ENCODE data around the gene MGLL.

MGLL gene

DNA sequence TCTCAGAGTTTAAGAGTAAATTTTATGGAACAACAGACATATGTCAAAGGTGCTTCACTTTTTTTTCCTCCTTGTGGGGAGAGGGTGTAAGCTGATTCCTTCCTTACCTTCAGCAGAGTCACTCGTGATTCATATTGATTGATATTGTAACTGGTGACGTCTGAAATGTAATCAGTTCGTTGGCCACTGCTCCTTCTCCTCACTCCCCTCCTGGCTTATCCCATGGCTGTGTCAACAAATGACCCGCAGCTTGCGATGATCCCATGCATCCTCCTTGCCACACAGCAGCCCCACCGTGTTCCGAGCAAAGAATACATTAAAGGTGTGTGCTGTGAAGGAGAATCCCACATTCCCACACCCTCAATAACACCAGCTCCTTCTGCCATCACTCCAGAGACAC, 7.3 kb downstream of the MGLL start:
- Histone ChIP-seq H3K4me1 (ENCODE audit: low read length) (peaks cover 10% of the 10 kb centered on the region), H3K4me2 (ENCODE audit: low read length) (no peak overlapping the region), H3K27me3 (ENCODE audit: low read depth, low read length) (no peaks in the 10 kb centered on the region), H3K36me3 (replicated peaks; ENCODE audit: low read depth, low read length) (peaks cover 97% of the 10 kb centered on the region), H3K27ac (ENCODE audit: low read length) (no peak overlapping the region), H3K9me3 (ENCODE audit: insufficient read depth, low read length) (no peaks in the 10 kb centered on the region), H2AFZ (ENCODE audit: low read depth, low read length) (no peak overlapping the region), H3K4me3 (ENCODE audit: low read length) (no peak overlapping the region), H3K79me2 (ENCODE audit: low read length) (peaks cover 74% of the 10 kb centered on the region), H3K9ac (ENCODE audit: low read length) (no peak overlapping the region), H4K20me1 (ENCODE audit: insufficient read depth, low read length) (no peaks in the 10 kb centered on the region)
- TF ChIP-seq, protein P1, sequence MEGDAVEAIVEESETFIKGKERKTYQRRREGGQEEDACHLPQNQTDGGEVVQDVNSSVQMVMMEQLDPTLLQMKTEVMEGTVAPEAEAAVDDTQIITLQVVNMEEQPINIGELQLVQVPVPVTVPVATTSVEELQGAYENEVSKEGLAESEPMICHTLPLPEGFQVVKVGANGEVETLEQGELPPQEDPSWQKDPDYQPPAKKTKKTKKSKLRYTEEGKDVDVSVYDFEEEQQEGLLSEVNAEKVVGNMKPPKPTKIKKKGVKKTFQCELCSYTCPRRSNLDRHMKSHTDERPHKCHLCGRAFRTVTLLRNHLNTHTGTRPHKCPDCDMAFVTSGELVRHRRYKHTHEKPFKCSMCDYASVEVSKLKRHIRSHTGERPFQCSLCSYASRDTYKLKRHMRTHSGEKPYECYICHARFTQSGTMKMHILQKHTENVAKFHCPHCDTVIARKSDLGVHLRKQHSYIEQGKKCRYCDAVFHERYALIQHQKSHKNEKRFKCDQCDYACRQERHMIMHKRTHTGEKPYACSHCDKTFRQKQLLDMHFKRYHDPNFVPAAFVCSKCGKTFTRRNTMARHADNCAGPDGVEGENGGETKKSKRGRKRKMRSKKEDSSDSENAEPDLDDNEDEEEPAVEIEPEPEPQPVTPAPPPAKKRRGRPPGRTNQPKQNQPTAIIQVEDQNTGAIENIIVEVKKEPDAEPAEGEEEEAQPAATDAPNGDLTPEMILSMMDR (IDR thresholded peaks at IDR 0.05; ENCODE audit: low read depth, low read length): no peak
- no peak for TF ChIP-seq EZH2phosphoT487 (IDR thresholded peaks at IDR 0.05; ENCODE audit: low read depth)

DNA sequence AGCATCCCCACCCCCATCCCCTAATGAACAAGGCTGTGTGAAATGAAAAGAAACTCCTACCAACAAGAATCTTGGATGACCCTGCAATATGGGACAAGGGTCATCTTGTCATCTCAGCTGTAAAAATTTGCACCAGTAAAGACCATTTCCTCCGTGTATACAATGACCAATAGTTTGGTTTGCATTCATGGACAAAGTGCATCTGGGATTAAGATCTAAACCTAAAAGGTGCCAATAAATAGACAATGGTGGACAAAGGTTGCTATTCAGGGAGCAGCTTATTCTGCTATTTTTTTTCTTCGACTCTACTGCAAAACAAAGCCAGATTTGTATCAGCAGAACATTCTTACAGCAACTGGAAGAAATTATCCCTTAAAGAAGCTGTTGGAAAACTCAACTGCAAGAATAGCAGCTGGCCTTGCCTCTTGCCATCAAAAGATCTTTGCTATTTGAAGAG, 8.0 kb downstream of the MGLL start:
- Histone ChIP-seq H3K36me3 (replicated peaks; ENCODE audit: low read depth, low read length) (peaks cover 97% of the 10 kb centered on the region), H3K9ac (ENCODE audit: low read length) (no peak overlapping the region), H3K9me3 (ENCODE audit: insufficient read depth, low read length) (no peaks in the 10 kb centered on the region), H3K4me3 (ENCODE audit: low read length) (no peak overlapping the region), H2AFZ (ENCODE audit: low read depth, low read length) (no peak overlapping the region), H4K20me1 (ENCODE audit: insufficient read depth, low read length) (no peaks in the 10 kb centered on the region), H3K79me2 (ENCODE audit: low read length) (peaks cover 74% of the 10 kb centered on the region), H3K4me2 (ENCODE audit: low read length) (no peak overlapping the region), H3K27ac (ENCODE audit: low read length) (no peak overlapping the region), H3K27me3 (ENCODE audit: low read depth, low read length) (no peaks in the 10 kb centered on the region), H3K4me1 (ENCODE audit: low read length) (peaks cover 4% of the 10 kb centered on the region; the same call in 1 of the 2 replicates)
- no peak for TF ChIP-seq EZH2phosphoT487 (IDR thresholded peaks at IDR 0.05; ENCODE audit: low read depth)
- TF ChIP-seq, protein P1 (IDR thresholded peaks at IDR 0.05; ENCODE audit: low read depth, low read length): no peak

DNA sequence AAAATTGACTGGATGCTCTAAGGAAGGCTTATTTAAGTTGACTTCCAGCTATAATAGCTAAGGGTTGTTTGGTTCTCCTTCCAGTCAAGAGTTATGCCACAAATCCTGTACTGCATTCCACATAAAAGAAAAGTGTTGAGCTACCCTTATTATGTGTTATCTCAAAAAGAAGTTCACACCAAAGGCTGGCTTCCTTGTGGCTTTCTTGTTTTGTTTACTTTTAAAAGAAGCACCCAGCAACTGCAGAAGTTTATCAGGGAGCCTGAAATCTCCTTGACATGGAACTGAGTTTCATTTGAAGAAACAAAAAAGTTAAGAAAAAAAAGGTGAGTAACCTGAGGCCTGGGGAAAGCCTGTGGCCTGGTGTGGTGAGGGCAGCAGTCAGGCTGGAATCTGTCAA, 10.2 kb downstream of the MGLL start:
- no peak for TF ChIP-seq EZH2phosphoT487 (IDR thresholded peaks at IDR 0.05; ENCODE audit: low read depth)
- TF ChIP-seq, protein P1 (IDR thresholded peaks at IDR 0.05; ENCODE audit: low read depth, low read length): no peak
- no peak overlapping the region for H2AFZ ChIP-seq (ENCODE audit: low read depth, low read length)
- peaks cover 62% of the 10 kb centered on the region for H3K79me2 ChIP-seq (ENCODE audit: low read length)
- H3K4me2 ChIP-seq (ENCODE audit: low read length): no peak overlapping the region
- no peak overlapping the region for H3K4me3 ChIP-seq (ENCODE audit: low read length)
- H3K36me3 ChIP-seq (replicated peaks; ENCODE audit: low read depth, low read length): peaks cover 95% of the 10 kb centered on the region
- peaks cover 9% of the 10 kb centered on the region; the same call in 1 of the 2 replicates for H3K4me1 ChIP-seq (ENCODE audit: low read length)
- no peaks in the 10 kb centered on the region for H3K9me3 ChIP-seq (ENCODE audit: insufficient read depth, low read length)
- no peaks in the 10 kb centered on the region for H3K27me3 ChIP-seq (ENCODE audit: low read depth, low read length)
- H4K20me1 ChIP-seq (ENCODE audit: insufficient read depth, low read length): no peaks in the 10 kb centered on the region
- no peak overlapping the region for H3K27ac ChIP-seq (ENCODE audit: low read length)
- no peak overlapping the region for H3K9ac ChIP-seq (ENCODE audit: low read length)

DNA sequence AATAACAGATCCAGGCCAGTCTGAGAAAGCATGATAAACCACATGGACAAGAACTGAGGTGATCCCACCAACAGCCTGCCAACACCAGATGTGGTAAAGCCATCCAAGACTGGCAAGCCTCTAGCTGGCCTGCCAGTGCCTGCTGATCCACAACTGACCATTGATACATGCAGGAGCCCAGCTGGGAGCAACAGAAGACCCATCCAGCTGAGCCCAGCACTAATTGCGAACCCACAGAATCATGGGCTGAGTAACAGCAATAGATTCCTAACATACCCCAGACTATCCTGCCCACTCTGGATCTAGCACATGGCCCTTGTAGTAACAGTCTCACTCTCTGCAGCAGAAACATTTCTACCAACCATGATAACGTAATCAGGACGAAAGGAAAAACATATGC, 10.6 kb downstream of the MGLL start:
- no peaks in the 10 kb centered on the region for H3K27me3 ChIP-seq (ENCODE audit: low read depth, low read length)
- no peak overlapping the region for H3K4me3 ChIP-seq (ENCODE audit: low read length)
- H3K79me2 ChIP-seq (ENCODE audit: low read length): peaks cover 58% of the 10 kb centered on the region
- TF ChIP-seq, protein P1 (IDR thresholded peaks at IDR 0.05; ENCODE audit: low read depth, low read length): no peak
- no peak for TF ChIP-seq EZH2phosphoT487 (IDR thresholded peaks at IDR 0.05; ENCODE audit: low read depth)
- H4K20me1 ChIP-seq (ENCODE audit: insufficient read depth, low read length): no peaks in the 10 kb centered on the region
- H2AFZ ChIP-seq (ENCODE audit: low read depth, low read length): no peak overlapping the region
- H3K4me2 ChIP-seq (ENCODE audit: low read length): no peak overlapping the region
- no peak overlapping the region for H3K9ac ChIP-seq (ENCODE audit: low read length)
- no peak overlapping the region for H3K27ac ChIP-seq (ENCODE audit: low read length)
- H3K9me3 ChIP-seq (ENCODE audit: insufficient read depth, low read length): no peaks in the 10 kb centered on the region
- H3K4me1 ChIP-seq (ENCODE audit: low read length): peaks cover 9% of the 10 kb centered on the region; the same call in 1 of the 2 replicates
- peaks cover 91% of the 10 kb centered on the region for H3K36me3 ChIP-seq (replicated peaks; ENCODE audit: low read depth, low read length)

Measured in OCI-LY3 (cell line).